PC-3 (cell line): ENCODE results near the gene C11orf91. TPM values are rescaled to one million over a fixed set of nuclear protein-coding genes. Genes with fewer than 3 reads are reported as not detected.

Source experiments
- ATAC-seq: fragments of 200-7000 bp; cut with Tn5 transposase; 2 replicates; pipeline ENCODE4 v1.9.1; 2020; ENCODE audit warnings: mild to moderate bottlenecking, moderate library complexity
- BruUV-seq: library from RNA; stranded (reverse); fragments of 400-500 nt; replicated peaks from 2 replicates; lab custom pipeline; 2021; lab: Mats Ljungman, UMichigan
- CTCF ChIA-PET: fragments of 300-600 bp; sonication (Branson Sonifier 250); formaldehyde crosslinking; loops from one replicate; lab custom pipeline; 2022; ENCODE audit warnings: antibody characterized with exemption; lab: Charles Lee
- POLR2A ChIA-PET: fragments of 300-600 bp; sonication (Branson Sonifier 250); formaldehyde crosslinking; loops from one replicate; lab custom pipeline; 2022; ENCODE audit warnings: antibody characterized with exemption; ENCODE audit not compliant: unreplicated experiment; lab: Charles Lee
- DNase-seq: peaks from one replicate; pipeline ENCODE4 v3.0.0-alpha.2; 2015
- H2AFZ ChIP-seq: fragments of 300-600 bp; sonication (generic); 2 replicates; pipeline ENCODE4 v1.6.0; 2016; ENCODE audit warnings: antibody characterized with exemption, low read length
- H3F3A ChIP-seq: fragments of 300-600 bp; sonication (generic); one replicate; pipeline ENCODE4 v1.6.0; 2017; ENCODE audit warnings: antibody characterized with exemption, low read length, control low read depth, mild to moderate bottlenecking; ENCODE audit not compliant: unreplicated experiment
- H3K27ac ChIP-seq: fragments of 300-600 bp; sonication (generic); 2 replicates; pipeline ENCODE4 v1.5.1; 2016; ENCODE audit warnings: mild to moderate bottlenecking, low read length
- H3K27me3 ChIP-seq: fragments of 300-600 bp; sonication (generic); 2 replicates; pipeline ENCODE4 v1.6.1; 2016; ENCODE audit warnings: low read length, mixed read lengths
- H3K36me3 ChIP-seq: fragments of 300-600 bp; sonication (generic); 2 replicates; pipeline ENCODE4 v1.6.1; 2016; ENCODE audit warnings: low read depth, mixed run types, low read length, mixed read lengths
- H3K4me1 ChIP-seq: fragments of 300-600 bp; sonication (generic); 2 replicates; pipeline ENCODE4 v1.5.1; 2016; ENCODE audit warnings: low read length; ENCODE audit not compliant: insufficient read depth
- H3K4me2 ChIP-seq: fragments of 300-600 bp; sonication (generic); 2 replicates; pipeline ENCODE4 v1.6.0; 2016; ENCODE audit warnings: low read length
- H3K4me3 ChIP-seq: fragments of 300-600 bp; sonication (generic); 2 replicates; pipeline ENCODE4 v1.5.1; 2016; ENCODE audit warnings: mild to moderate bottlenecking, low read length, mixed read lengths
- H3K79me2 ChIP-seq: fragments of 300-600 bp; sonication (generic); 2 replicates; pipeline ENCODE4 v1.6.1; 2017; ENCODE audit warnings: low read length, mixed read lengths
- H3K9ac ChIP-seq: fragments of 300-600 bp; sonication (generic); 2 replicates; pipeline ENCODE4 v1.6.0; 2016; ENCODE audit warnings: mild to moderate bottlenecking, low read length
- H3K9me2 ChIP-seq: fragments of 300-600 bp; sonication (generic); replicated peaks from 2 replicates; pipeline ENCODE4 v1.6.1; 2016; ENCODE audit warnings: mixed run types, low read length, mixed read lengths
- H3K9me3 ChIP-seq: fragments of 300-600 bp; sonication (generic); 2 replicates; pipeline ENCODE4 v1.6.1; 2016; ENCODE audit warnings: low read length, mixed read lengths
- H4K20me1 ChIP-seq: fragments of 300-600 bp; sonication (generic); 2 replicates; pipeline ENCODE4 v1.6.1; 2016; ENCODE audit warnings: low read length, mixed read lengths
- EZH2 ChIP-seq: fragments of 300-600 bp; sonication (generic); IDR thresholded peaks from one replicate; pipeline ENCODE4 v1.6.1; 2017; ENCODE audit warnings: antibody characterized with exemption, mild to moderate bottlenecking, low read length; ENCODE audit not compliant: unreplicated experiment
- EZH2phosphoT487 ChIP-seq: fragments of 300-600 bp; sonication (generic); IDR thresholded peaks from 2 replicates; pipeline ENCODE4 v1.6.1; 2018; ENCODE audit warnings: mild to moderate bottlenecking, antibody characterized with exemption, low read length, borderline replicate concordance
- intact Hi-C: fragments of 100-400 bp; cut with micrococcal nuclease; formaldehyde crosslinking; loops from 2 replicates; pipeline ENCODE4 v1.9.0; 2023
- total RNA-seq: library from RNA; depleted of rRNA; stranded (reverse); fragments of >200 nt; gene quantifications from 2 replicates; pipeline ENCODE4 v1.2.3, GENCODE V29; 2014
- TF ChIP-seq, protein P1 (sequence below): fragments of 300-600 bp; sonication (generic); conservative IDR thresholded peaks from 2 replicates; pipeline ENCODE4 v1.5.1; 2017; ENCODE audit warnings: antibody characterized with exemption, low read depth, mild to moderate bottlenecking, low read length

Gene C11orf91
- total RNA-seq, 1 experiment from 2014 or later: not detected

DNA sequence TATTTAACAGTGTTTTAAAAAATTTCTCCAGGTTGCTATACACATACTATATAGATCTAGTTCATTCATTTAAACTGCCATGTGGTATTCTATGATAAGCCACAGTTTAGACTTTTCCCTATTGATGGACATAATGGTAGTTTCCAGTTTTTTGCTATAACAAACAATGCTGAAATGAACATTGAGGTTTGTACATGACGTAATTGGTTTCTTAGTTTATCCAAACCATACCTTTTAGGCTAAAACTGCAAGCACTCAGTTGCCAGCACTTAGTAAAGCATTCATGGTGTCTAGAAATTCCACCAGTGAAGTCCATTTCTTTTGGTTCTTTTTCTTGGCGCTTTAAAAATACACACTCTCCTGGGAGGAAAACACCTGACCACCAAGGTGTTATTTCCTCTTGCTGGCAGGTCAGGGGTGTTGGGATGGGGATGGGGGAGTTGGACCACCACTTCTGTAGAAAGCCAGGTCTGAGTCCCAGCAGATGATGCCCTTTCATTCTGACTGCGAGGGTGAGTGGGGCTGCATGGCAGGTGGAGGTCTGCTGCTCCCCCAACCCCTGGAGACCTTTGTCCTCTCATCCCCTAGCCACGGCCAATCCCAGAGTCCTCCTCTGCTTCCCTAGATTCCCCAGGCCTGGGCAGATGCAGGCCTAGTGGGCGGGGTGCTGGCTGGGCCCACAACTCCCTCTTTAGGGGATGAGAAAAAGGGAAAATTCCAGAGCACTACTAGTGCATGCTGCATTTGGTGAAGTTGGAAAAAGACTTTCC lies 41.1 kb downstream of the C11orf91 start:
- Histone ChIP-seq H3K4me1 (no peaks in the 10 kb centered on the region), H3K27me3 (no peaks in the 10 kb centered on the region), H3K27ac (no peak overlapping the region), H4K20me1 (no peaks in the 10 kb centered on the region), H3F3A (no peaks in the 10 kb centered on the region), H3K79me2 (no peaks in the 10 kb centered on the region), H3K4me2 (no peak overlapping the region), H3K9me2 (no peaks in the 10 kb centered on the region), H3K9me3 (no peaks in the 10 kb centered on the region), H3K36me3 (no peaks in the 10 kb centered on the region), H3K4me3 (no peak overlapping the region), H2AFZ (no peak overlapping the region), H3K9ac (no peak overlapping the region)
- no peak for TF ChIP-seq EZH2phosphoT487
- ChIA-PET CTCF (no interaction called here), POLR2A (no interaction called here)
- DNase-seq (no peak), ATAC-seq (no peak)
- no TSS peak for BruUV-seq
- intact Hi-C loops: no loop called here

DNA sequence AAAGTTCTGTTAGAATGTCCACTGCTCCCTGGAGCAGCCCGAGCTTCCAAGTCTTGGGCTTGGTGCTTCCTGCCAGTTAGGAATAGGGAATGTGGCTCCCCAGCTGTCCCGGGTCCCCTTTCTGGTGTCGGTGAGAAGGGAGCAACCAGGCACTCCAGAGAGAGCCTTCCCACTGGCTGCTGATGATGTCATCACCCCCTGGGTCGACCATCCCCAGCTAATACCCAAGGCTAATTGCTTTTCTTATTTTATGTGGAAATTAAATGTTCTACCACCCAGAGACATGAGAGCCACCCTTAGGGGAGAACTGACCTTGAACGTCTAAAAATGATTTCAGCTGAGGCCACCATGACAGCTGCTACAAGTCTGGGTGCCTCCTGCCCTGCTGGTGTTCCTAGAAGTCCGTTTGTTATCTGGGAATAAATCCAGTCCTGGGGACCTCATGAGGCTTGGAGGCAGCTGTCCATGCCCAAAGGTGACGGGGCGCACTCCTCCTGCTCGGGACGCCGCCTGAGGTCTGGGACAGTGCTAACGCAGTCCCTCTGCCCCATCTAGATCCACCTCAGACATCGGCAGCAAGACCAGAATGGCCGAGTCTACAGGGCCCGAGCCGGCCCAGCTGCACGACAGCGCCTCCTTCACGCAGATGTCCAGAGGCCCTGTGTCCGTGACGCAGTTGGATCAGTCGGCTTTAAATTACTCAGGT lies 42.3 kb downstream of the C11orf91 start:
- Histone ChIP-seq H3K4me1 (no peaks in the 10 kb centered on the region), H3K9ac (no peak overlapping the region), H3K4me2 (no peak overlapping the region), H3K27ac (no peak overlapping the region), H2AFZ (no peak overlapping the region), H3K4me3 (no peak overlapping the region), H3K36me3 (no peaks in the 10 kb centered on the region), H4K20me1 (no peaks in the 10 kb centered on the region), H3K27me3 (no peaks in the 10 kb centered on the region), H3F3A (no peaks in the 10 kb centered on the region), H3K9me2 (no peaks in the 10 kb centered on the region), H3K9me3 (no peaks in the 10 kb centered on the region), H3K79me2 (no peaks in the 10 kb centered on the region)
- BruUV-seq: no TSS peak
- no peak for ATAC-seq
- CTCF ChIA-PET: no interaction called here
- no peak for DNase-seq
- TF ChIP-seq, protein P1, sequence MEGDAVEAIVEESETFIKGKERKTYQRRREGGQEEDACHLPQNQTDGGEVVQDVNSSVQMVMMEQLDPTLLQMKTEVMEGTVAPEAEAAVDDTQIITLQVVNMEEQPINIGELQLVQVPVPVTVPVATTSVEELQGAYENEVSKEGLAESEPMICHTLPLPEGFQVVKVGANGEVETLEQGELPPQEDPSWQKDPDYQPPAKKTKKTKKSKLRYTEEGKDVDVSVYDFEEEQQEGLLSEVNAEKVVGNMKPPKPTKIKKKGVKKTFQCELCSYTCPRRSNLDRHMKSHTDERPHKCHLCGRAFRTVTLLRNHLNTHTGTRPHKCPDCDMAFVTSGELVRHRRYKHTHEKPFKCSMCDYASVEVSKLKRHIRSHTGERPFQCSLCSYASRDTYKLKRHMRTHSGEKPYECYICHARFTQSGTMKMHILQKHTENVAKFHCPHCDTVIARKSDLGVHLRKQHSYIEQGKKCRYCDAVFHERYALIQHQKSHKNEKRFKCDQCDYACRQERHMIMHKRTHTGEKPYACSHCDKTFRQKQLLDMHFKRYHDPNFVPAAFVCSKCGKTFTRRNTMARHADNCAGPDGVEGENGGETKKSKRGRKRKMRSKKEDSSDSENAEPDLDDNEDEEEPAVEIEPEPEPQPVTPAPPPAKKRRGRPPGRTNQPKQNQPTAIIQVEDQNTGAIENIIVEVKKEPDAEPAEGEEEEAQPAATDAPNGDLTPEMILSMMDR: no peak
- TF ChIP-seq EZH2phosphoT487: no peak
- TF ChIP-seq EZH2: no peak
- intact Hi-C loops: no loop called here
- POLR2A ChIA-PET: no interaction called here

DNA sequence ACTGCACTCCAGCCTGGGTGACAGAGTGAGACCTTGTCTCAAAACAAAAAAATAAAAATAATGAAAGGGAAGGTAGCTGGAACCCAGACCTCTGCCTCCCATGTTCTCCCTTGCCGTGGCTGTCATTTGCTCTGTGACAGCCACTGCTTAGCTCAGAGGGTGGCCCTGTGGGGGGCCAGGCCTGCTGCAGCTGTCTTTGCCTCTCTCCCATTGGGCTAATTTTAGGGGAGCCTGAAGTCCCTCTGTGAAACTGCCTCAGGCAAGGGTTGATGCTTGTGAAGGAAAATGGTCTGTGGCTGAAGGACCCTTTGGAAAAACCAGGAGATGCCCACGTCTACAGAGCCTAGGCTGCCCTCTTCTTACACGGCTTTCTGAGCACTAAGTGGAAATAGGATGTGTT lies 42.9 kb downstream of the C11orf91 start:
- CTCF ChIA-PET: no interaction called here
- no peak overlapping the region for H3K27ac ChIP-seq
- H3K36me3 ChIP-seq: no peaks in the 10 kb centered on the region
- no peaks in the 10 kb centered on the region for H4K20me1 ChIP-seq
- BruUV-seq: no TSS peak
- no peak overlapping the region for H2AFZ ChIP-seq
- POLR2A ChIA-PET: no interaction called here
- intact Hi-C loops: no loop called here
- no peaks in the 10 kb centered on the region for H3F3A ChIP-seq
- H3K9me3 ChIP-seq: no peaks in the 10 kb centered on the region
- H3K27me3 ChIP-seq: no peaks in the 10 kb centered on the region
- ATAC-seq: no peak
- no peak overlapping the region for H3K4me3 ChIP-seq
- no peaks in the 10 kb centered on the region for H3K9me2 ChIP-seq
- H3K9ac ChIP-seq: no peak overlapping the region
- H3K79me2 ChIP-seq: no peaks in the 10 kb centered on the region
- no peak for DNase-seq
- TF ChIP-seq EZH2phosphoT487 (no peak), EZH2 (no peak)
- TF ChIP-seq, protein P1: no peak
- no peaks in the 10 kb centered on the region for H3K4me1 ChIP-seq
- no peak overlapping the region for H3K4me2 ChIP-seq
